ENCODE results near the gene B3GNT5.

B3GNT5 gene

DNA sequence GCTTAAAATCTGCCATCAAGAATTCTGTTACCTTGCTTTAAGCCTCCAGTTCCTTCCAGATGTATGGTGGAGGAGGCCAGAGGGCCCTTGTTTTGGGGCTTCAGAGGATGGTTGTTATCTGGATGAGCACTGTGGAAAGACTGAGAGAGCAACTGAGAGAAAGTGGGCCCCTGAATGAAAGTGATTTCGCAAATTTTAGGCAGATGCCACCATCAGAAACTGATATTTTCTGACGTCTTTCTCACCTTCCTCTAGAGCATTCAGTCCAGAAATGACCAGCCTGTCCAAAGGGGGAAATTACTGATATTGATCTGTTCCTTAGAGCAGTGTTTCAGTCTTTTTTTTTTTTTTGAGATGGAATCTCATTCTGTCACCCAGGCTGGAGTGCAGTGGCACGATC lies 13.4 kb downstream of the B3GNT5 start:
- DNase-seq = peak; percentile 38 to 46

DNA sequence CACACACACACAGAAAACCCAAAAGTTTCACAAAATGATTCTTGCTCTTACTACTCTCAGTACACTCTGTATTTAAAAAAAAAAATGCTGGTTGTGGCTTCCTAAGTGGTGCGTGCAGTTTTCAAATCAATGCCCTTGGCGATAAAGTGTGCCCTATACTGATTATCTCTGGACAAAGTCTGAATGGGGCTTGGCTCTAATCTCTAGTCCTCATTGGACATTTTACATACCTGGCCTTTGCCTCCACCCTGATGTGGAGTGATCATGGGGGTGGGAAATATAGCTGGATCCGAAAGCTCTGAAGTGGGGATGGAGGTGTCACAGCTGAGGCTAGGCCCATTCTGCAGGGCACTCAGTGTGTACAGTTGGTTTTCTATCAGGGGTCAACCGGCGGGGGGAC lies 14.1 kb downstream of the B3GNT5 start:
- no peak for DNase-seq

DNA sequence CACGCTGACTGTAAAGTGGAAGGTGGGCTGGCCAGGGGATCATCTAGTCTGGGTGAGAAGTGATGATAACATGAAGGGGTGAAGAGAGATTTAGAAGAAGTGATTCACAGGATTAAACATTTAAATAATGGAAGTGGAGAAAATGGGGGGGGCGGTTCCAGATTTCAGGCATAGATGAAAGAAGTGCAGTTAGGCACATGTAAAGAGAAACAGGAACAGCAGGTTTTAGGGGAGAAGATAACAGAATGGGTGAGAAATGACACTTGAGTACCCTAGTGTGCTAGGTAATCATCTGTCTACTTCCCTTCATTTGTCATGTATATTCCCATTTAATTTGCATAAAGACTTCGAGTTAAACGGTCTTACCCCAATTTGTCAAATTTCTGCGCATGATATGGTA lies 15.3 kb downstream of the B3GNT5 start:
- DNase-seq = peak in 1 of 2 experiments; percentile 35

DNA sequence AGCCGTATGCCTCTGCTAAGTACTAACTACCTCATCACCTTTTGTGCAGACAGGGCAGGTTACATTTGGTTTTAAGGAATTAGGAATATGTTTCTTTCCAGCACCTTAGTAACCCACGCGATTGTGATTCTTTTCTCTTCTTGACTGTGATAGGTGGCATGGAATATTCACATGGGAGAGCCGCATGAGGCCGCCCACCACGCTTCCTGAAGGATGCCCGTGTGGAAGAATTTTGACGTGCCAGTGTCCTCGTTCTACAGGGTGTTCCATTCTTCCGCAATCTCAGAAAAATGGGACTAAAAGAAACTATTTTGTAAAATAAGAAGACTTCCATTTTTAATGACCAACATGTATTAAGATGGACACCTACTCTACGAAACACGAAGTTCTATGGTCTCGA lies 16.3 kb downstream of the B3GNT5 start:
- no peak for DNase-seq

DNA sequence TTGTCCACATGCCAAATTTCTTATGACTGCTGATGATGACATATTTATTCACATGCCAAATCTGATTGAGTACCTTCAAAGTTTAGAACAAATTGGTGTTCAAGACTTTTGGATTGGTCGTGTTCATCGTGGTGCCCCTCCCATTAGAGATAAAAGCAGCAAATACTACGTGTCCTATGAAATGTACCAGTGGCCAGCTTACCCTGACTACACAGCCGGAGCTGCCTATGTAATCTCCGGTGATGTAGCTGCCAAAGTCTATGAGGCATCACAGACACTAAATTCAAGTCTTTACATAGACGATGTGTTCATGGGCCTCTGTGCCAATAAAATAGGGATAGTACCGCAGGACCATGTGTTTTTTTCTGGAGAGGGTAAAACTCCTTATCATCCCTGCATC lies 17.3 kb downstream of the B3GNT5 start:
- DNase-seq = no peak

DNA sequence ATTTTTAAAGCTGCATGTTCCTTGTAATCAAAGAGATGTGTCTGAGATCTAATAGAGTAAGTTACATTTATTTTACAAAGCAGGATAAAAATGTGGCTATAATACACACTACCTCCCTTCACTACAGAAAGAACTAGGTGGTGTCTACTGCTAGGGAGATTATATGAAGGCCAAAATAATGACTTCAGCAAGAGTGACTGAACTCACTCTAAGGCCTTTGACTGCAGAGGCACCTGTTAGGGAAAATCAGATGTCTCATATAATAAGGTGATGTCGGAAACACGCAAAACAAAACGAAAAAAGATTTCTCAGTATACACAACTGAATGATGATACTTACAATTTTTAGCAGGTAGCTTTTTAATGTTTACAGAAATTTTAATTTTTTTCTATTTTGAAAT lies 19.1 kb downstream of the B3GNT5 start:
- DNase-seq = no peak

DNA sequence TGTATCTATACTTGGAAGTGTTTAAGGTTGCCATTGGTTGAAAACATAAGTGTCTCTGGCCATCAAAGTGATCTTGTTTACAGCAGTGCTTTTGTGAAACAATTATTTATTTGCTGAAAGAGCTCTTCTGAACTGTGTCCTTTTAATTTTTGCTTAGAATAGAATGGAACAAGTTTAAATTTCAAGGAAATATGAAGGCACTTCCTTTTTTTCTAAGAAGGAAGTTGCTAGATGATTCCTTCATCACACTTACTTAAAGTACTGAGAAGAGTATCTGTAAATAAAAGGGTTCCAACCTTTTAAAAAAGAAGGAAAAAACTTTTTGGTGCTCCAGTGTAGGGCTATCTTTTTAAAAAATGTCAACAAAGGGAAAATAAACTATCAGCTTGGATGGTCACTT lies 19.7 kb downstream of the B3GNT5 start:
- DNase-seq = no peak

DNA sequence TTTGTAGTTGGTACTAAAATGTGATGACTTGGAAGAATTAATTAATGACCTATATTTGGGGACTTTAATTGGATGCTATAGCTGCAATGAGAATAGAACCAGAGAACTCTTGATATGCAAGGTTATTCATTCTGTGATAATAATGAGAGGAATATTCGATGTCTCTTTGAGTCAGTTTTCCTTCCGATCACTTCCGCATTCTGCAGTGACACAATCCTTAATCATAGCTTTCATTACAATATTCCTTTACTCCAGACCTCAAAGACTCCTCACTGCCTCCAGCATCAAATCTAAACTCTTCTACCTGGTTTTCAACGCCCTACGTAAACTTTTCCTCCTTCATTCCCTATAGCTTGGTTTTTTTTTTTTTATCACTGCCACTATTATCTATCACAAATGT lies 21.6 kb downstream of the B3GNT5 start:
- no peak for DNase-seq

DNA sequence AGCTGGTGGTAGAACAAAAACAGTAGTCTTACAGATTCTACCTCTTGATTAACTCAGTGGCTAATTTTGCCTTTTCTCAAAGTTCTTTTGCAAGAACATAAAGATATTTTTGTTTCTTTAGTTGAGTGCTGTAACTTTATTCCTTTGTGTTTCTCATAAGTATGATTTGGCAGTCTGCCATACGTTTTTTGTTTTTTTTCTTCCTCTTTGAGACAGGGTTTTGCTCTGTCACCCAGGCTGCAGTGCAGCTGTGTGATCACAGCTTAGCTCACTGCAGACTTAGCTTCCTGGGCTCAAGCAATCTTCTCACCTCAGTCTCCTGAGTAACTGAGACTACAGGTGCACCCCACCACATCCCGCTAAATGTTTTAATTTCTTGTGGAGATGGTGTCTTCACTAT lies 22.4 kb downstream of the B3GNT5 start:
- DNase-seq = no peak

DNA sequence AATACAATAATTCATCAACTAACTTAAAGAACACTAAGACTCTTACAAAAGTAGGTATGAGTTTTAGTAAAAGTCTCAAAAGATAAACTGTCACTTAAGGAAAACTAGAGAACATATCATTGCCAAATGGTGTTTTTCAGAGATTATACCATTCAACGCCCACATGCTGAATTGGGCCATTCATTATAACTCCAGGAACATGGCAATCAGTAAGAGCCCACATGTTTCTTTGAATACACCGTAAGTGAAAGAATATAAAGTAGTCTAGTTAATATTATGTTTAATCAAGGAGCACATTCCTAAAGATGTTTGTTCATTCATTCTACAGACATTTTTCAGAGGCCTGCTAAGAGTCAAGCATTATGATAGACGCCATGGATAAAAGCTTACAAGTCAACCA lies 22.9 kb downstream of the B3GNT5 start:
- DNase-seq = no peak

DNA sequence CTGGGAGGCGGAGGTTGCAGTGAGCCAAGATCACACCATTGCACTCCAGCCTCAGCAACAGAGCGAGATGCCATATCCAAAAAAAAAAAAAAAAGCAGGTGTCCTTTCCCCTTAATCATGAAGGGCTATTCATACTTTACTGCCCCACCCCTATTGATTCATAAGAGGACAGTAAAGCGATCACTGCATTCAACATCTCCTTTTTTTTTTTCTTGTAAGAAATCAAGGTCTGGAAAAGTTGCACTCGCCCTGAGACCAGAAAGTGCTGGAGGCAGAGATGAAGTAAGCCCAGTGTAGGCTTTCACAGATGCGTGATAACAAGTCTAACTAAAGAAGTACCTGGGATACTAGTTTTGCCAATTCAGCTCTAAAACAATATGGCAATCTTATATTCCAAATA lies 24.2 kb downstream of the B3GNT5 start:
- DNase-seq = no peak

DNA sequence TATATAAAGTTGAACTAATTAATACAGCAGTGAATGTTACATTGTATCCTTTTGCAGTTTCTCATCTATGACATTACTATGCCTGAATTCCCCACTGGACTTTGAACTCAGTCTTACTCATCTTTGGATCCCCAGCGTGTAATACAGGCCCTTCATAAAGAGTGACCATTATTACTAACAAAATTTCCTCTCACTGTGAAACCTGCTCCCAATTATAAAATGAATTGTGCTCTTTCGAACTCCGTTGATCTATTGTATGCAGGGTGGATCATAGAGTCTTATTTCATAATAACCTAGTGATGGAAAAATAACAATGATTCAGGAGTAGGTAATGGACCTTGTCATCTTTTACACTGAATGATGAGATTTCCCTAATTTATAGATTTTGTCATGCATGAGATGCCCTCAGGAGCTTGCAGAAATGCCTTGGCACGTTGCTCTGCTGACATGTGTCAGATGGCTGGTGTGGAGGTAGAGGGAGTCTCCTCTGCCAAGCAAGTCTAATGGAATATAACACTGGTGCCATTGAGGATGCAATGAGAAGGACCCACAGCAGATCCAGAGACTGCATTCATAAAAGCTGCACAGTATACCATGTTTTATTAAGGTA lies 25.5 kb downstream of the B3GNT5 start:
- no peak for DNase-seq

DNA sequence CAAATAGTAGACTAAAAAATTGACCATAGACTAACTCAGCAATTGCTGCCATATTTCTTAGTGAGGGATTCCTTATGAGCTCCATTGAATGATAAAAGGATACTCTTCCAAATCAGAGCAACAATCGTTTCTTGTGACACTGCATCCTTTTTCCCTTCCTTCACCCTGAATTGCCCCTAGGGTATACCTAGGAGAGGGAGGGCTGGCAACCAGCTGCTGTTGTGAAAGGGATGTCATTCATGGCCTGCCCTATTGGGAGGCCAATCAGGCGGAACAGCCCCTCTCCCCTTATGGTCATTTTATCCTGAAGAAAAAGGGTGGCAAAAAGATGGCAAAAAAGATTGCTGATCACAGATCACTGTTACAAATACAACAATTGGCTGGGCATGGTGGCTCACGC lies 26.3 kb downstream of the B3GNT5 start:
- DNase-seq = no peak

DNA sequence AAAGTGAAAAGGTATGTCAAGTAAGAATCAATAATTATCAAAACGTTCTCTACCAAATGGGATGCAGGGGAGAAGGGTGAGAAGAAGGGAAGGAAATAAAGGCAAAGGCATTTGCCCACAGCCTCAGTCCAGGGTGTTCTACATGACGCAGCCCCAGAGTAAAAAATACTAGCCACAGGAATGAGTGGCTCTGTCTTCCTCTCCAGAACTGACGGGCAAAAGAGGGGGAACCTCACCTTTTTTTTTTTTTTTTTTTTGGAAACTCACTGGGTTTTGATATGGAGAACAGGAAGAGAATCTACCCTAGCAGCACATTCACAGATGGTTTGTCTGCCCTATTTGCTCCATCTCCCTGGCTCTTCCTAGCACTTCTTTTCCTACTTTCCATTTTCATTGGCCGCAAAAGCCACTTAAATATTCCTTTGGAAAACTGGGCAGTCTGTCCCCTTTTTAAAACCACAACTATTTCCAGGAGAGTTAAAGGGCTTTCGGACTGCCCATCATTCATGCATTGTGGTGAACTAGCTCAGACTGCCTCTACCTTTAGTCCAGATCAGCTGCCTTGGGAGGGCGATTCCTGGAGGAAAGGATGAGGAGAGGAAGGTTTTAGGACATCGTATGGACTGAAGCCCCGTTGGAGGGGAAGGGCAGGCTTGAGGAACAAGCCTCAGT lies 28.2 kb downstream of the B3GNT5 start:
- no peak for DNase-seq

DNA sequence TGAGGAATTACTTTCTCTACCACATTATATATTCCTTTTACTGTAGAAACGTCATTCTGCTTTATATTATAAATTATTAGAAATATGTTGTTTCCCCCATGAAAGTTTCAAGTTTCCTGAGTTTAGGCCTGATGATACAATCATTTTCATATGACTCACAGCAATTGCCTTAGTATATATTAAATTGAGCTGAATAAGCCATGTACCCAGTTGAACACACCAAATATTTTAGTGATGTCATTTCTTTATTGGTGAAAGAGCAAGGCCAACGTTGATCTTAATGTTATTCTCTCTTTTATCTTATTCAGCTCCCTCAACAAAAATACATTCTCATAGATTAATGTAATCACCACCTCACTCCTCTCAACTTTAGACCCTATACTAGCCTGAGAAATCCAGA lies 30.8 kb downstream of the B3GNT5 start:
- DNase-seq = no peak

DNA sequence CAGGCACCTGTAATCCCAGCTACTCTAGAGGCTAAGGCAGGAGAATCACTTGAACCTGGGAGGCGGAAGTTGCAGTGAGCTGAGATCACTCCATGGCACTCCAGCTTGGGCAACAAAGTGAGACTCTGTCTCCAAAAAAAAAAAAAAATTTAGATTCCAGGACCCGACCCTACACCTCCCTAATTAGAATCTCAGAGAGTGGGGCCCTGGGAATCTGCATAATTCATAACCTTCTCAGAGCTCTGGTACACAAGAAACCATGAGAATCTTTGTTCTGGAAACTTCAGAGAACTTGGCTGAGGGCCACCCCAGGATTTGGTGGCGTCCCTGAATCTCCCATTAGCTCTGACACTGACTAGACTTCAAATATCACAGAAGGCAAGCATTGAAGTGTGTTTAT lies 31.5 kb downstream of the B3GNT5 start:
- DNase-seq = no peak

DNA sequence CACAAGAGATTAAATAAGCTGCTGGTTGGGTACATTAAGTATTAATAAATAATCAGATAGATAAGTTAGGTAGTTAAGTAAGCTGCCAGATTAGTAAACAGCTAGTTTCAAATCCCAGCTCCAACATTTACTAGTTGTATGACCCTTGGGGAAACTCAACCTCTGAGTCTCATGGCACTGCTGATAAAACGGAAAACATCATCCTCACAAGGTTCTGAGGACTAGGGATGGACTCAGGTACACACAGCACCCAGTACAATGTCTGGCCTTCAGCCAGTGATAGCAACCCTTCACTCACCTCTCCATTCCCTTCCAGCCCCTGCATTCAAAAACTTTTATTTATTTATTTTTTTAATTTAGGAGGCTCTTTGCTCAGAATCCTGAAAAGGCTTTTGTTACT lies 32.3 kb downstream of the B3GNT5 start:
- no peak for DNase-seq

DNA sequence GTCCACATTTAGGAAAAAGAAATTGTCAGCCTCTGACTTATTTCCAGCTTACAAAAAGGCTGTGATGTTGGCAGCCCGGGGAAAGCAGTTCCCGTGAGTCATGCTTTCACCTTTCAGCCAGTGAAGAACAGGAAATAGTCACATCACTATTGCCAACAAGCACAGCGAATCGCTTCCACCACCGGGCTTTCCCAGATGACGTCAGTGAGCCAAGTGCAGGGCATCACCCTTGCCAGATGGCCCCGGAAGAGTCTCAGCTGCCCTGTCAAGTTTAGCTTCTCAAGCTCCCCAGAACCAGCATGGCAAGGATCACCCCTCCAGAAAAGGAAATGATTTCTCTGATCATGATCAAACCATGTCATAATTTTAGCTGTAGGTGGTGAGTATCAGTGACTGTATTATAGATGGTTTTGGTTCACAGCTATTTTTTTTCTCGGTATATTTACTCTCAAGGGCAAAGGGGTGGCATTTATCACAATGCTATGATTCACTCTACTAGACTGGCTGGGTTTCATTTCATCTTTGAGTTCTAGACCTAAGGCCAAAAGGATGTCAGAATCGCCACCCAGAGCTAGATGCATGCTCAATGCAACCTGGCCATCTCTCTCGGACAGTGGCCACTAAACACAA lies 32.9 kb downstream of the B3GNT5 start:
- DNase-seq = peak; percentile 93 to 94

DNA sequence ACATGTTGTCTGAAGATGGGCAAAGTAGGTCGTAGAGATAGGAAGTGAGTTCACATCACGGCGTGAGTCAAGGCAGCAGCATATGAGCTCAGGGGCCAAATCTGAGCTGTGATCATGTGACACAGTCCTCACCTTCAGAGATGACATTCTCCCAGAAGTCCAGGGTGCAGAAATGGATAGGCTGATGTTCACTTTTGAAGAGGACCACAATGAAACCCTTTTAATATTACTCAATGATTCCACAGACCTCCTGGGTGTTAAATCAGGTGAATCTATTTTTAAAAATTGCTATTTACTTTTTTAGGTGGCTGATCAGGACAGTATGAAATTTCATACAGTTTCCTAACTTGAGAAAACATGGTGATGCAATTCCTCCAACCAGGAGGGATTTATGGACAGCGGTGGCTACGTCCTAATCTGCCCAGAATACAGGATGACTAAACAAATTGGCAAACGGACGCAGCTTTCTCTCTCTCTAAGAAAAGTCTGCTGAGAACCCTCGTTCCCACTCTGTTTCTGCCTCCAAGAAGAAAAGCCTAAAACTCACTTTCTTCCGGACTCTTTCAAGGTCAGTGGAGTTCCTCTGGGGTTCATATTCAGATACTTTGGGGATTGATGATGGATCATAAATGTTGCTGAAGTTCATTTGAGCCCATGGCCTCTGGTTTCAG lies 34.4 kb downstream of the B3GNT5 start:
- no peak for DNase-seq

DNA sequence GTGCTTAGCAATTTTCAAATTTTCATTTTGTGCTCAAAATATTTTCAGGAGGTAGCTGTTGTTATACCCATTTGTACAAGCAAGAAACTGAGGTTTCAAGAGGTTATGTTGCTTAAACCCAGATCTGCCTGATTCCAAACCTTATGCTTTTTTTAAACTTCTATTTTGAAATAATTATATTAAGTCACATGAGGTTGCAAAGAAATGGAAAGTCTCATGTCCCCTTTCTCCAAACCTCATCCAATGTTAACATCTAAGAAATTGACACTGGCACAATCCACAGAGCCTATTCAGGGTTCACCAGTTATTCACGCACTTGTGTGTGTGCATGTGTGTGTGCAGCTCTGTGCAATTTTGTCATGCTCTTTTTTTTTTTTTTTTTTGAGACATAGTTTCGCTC lies 35.1 kb downstream of the B3GNT5 start:
- no peak for DNase-seq

DNA sequence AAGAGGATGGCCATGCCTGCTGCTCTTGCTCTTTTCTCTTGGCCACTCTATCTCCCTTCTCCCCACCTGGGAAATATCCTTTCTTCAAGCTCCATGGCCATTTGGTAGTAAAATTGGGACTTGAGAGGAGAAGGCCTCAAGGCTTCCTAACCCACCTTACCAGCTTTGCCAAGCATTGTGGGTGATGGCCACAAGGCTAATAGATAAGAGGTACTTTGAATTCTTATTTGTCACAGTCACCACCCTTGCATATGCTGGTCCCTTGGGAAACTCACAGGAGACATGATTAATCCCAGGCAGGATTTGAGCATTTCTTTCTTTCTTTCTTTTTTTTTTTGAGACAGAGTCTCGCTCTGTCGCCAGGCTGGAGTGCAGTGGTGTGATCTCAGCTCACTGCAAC lies 37.2 kb downstream of the B3GNT5 start:
- DNase-seq = no peak

DNA sequence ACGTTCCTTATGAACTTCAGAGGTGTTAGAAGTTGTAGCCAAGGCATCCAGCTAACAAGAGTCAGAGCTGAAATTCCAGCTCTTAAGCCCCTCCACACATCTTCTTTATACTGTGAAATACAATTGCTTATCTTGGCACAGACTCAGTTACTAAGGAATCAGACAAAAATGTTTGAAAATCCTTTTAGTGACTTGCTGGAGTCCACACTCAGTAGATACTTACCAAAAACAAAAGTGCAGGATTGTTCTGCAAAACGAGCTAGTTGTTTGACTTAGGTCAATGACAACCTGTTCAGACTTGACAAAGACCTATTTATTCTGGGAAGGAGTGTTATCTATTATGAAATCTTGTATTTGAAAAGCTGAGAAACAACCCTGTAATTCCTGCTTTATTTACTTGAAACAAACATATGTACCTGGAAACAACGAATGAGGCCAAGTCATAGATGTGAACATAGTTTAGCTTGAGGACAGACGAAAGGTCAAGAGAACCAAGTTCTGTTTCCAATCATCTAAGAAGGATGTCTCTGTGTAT lies 38.5 kb downstream of the B3GNT5 start:
- DNase-seq = no peak

DNA sequence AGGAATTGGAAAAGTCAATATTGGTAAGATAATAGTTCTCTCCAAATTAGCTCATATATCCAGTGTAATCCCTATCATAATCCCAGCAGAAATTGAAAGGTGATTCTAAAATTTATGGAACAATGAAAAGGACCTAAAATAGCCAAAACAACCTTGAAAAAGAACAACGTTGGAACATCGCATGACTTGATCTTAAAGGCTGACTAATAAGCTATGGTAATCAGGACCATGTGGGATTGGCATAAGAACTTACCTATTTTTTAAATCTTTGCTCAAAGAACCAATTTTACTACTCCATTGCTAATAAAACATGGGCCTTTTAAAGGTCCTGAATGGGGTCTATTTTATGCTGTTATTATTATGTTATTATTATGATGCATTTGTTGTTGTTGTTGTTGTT lies 40.9 kb downstream of the B3GNT5 start:
- no peak for DNase-seq

DNA sequence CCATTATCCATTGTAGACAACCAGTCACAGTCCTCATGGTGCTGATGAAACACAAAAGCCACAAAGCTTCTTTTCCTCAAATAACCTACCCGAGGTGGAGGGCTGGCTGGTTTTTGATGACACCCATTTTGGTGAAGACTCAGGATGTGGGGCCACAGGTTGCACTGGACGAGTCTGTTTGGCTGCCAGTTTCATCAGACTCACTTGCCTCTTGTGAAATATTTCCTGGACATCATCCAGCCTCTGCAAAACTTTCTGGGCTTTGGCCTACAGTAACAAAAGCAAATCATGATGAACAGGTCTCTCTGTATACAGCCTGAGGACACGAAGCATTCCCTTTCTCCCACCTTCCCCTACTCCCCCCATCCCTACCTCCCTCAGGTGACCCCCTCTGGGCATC lies 42.2 kb downstream of the B3GNT5 start:
- no peak for DNase-seq
